H1 (cell line): ENCODE results near the gene RANBP17. TPM values are rescaled to one million over a fixed set of nuclear protein-coding genes. Genes with fewer than 3 reads are reported as not detected.

Experiments used
- CTCF ChIA-PET: fragments of 300-600 bp; sonication (Branson Sonifier 250); formaldehyde crosslinking; loops from one replicate; lab custom pipeline; 2021; ENCODE audit not compliant: partially characterized antibody; lab: Charles Lee
- POLR2A ChIA-PET: fragments of 300-600 bp; sonication (Branson Sonifier 250); formaldehyde crosslinking; loops from one replicate; lab custom pipeline; 2021; ENCODE audit warnings: inconsistent platforms; ENCODE audit not compliant: partially characterized antibody; lab: Charles Lee
- DNase-seq, 2 experiments: peaks; one replicate each; pipeline versions ENCODE4 v3.0.0 to v3.0.0-alpha.2; 2010 to 2022; ENCODE audit warnings: low spot score in 2 of 2, low read depth in 1 of 2, mixed read lengths in 1 of 2
- FAIRE-seq: peaks from 2 replicates; lab custom pipeline; 2011; peaks lifted over from hg19 to GRCh38; lab: Jason Lieb, UNC
- H2AFZ ChIP-seq: 2 replicates; pipeline ENCODE4 v1.8.1; 2012; ENCODE audit warnings: low read length, inconsistent platforms
- H2AK5ac ChIP-seq: 2 replicates; pipeline ENCODE4 v1.6.1; 2013; ENCODE audit warnings: low read depth, low read length
- H2BK120ac ChIP-seq: replicated peaks from 2 replicates; pipeline ENCODE3; 2013; ENCODE audit warnings: low read depth, low read length, inconsistent platforms
- H2BK12ac ChIP-seq: 2 replicates; pipeline ENCODE4 v1.6.1; 2013; ENCODE audit warnings: low read depth, low read length
- H2BK15ac ChIP-seq: 2 replicates; pipeline ENCODE4 v1.6.1; 2013; ENCODE audit warnings: low read length
- H2BK20ac ChIP-seq: 2 replicates; pipeline ENCODE4 v1.6.1; 2013; ENCODE audit warnings: low read length
- H2BK5ac ChIP-seq: 2 replicates; pipeline ENCODE4 v1.6.1; 2013; ENCODE audit warnings: low read depth, low read length
- H3K14ac ChIP-seq: 2 replicates; pipeline ENCODE4 v1.6.1; 2013; ENCODE audit warnings: inconsistent platforms; ENCODE audit not compliant: insufficient read length
- H3K18ac ChIP-seq: 2 replicates; pipeline ENCODE4 v1.6.1; 2013; ENCODE audit warnings: low read length; ENCODE audit errors: extremely low read depth
- H3K23ac ChIP-seq: 2 replicates; pipeline ENCODE4 v1.6.1; 2013; ENCODE audit warnings: inconsistent platforms; ENCODE audit not compliant: insufficient read length
- H3K23me2 ChIP-seq: 2 replicates; pipeline ENCODE4 v1.6.1; 2013; ENCODE audit warnings: low read depth, low read length
- H3K27ac ChIP-seq: 2 replicates; pipeline ENCODE4 v1.6.1; 2011; ENCODE audit warnings: low read depth, low read length, inconsistent platforms
- H3K27me3 ChIP-seq, 4 experiments: replicated peaks in 1 of 4; 1 replicate in 1 of 4; 2 replicates in 3 of 4; pipeline versions ENCODE4 v1.6.1 to v1.8.1; 2011 to 2013; ENCODE audit warnings: low read length in 3 of 4, mild to moderate bottlenecking in 3 of 4, inconsistent platforms in 2 of 4, mixed read lengths in 2 of 4, moderate library complexity in 1 of 4; ENCODE audit not compliant: control insufficient read depth in 3 of 4, insufficient read depth in 3 of 4; ENCODE audit errors: extremely low read depth in 1 of 4
- H3K36me3 ChIP-seq, 4 experiments: 2 replicates each; pipeline versions ENCODE4 v1.6.1 to v1.8.1; 2011 to 2013; ENCODE audit warnings: mild to moderate bottlenecking in 4 of 4, low read length in 3 of 4, moderate library complexity in 2 of 4, control low read depth in 1 of 4, inconsistent platforms in 1 of 4; ENCODE audit not compliant: insufficient read depth in 4 of 4, control insufficient read depth in 2 of 4
- H3K4ac ChIP-seq: replicated peaks from 2 replicates; pipeline ENCODE3; 2013; ENCODE audit warnings: low read length, low read depth, mixed read lengths, inconsistent platforms; ENCODE audit not compliant: insufficient read length
- H3K4me1 ChIP-seq, 4 experiments: replicated peaks in 1 of 4; 1 replicate in 1 of 4; 2 replicates in 3 of 4; pipeline versions ENCODE4 v1.6.1 to v1.8.1; 2011 to 2013; ENCODE audit warnings: low read length in 3 of 4, inconsistent platforms in 2 of 4, mixed read lengths in 1 of 4; ENCODE audit not compliant: insufficient read depth in 4 of 4, control insufficient read depth in 3 of 4
- H3K4me2 ChIP-seq, 2 experiments: 2 replicates each; pipeline versions ENCODE4 v1.6.1 to v1.8.1; 2011 to 2013; ENCODE audit warnings: low read depth in 2 of 2, low read length in 2 of 2, control low read depth in 1 of 2, inconsistent platforms in 1 of 2, mild to moderate bottlenecking in 1 of 2; ENCODE audit not compliant: insufficient read depth in 1 of 2
- H3K4me3 ChIP-seq, 4 experiments: fragments of 200-600, 300-600 bp in 1 of 4; sonication (generic), shearing (Covaris generic), sonication (Bioruptor Twin) in 1 of 4; 2 replicates each; pipeline versions ENCODE4 v1.5.1 to v1.8.1; 2011 to 2016; ENCODE audit warnings: low read length in 4 of 4, low read depth in 3 of 4, control low read depth in 2 of 4, inconsistent platforms in 2 of 4, mild to moderate bottlenecking in 2 of 4, mixed read lengths in 1 of 4, moderate library complexity in 1 of 4; ENCODE audit not compliant: insufficient read depth in 2 of 4; ENCODE audit errors: extremely low read depth in 1 of 4
- H3K56ac ChIP-seq: replicated peaks from 2 replicates; pipeline ENCODE3; 2013; ENCODE audit warnings: low read depth, mild to moderate bottlenecking, mixed read lengths, low read length, inconsistent platforms; ENCODE audit not compliant: insufficient read length
- H3K79me1 ChIP-seq: 2 replicates; pipeline ENCODE4 v1.6.1; 2013; ENCODE audit warnings: low read depth, low read length, control low read depth
- H3K79me2 ChIP-seq, 2 experiments: 2 replicates each; pipeline versions ENCODE4 v1.6.1 to v1.8.1; 2012 to 2013; ENCODE audit warnings: low read length in 2 of 2, mild to moderate bottlenecking in 2 of 2, inconsistent platforms in 1 of 2; ENCODE audit not compliant: insufficient read depth in 2 of 2, control insufficient read depth in 1 of 2
- H3K9ac ChIP-seq, 4 experiments: replicated peaks in 1 of 4; 1 replicate in 1 of 4; 2 replicates in 3 of 4; pipeline versions ENCODE4 v1.6.1 to v1.8.1; 2011 to 2013; ENCODE audit warnings: low read depth in 3 of 4, low read length in 3 of 4, control low read depth in 2 of 4, mild to moderate bottlenecking in 2 of 4, moderate library complexity in 2 of 4, inconsistent platforms in 1 of 4; ENCODE audit errors: extremely low read depth in 1 of 4
- H3K9me3 ChIP-seq, 2 experiments: 2 replicates each; pipeline versions ENCODE4 v1.6.1 to v1.8.1; 2012 to 2013; ENCODE audit warnings: mild to moderate bottlenecking in 2 of 2, moderate library complexity in 2 of 2, control low read depth in 1 of 2, inconsistent platforms in 1 of 2, low read depth in 1 of 2, low read length in 1 of 2, mixed read lengths in 1 of 2; ENCODE audit not compliant: insufficient read depth in 2 of 2
- H4K20me1 ChIP-seq, 2 experiments: replicated peaks in 1 of 2; 2 replicates each; pipeline versions ENCODE3 to v1.8.1; 2011 to 2013; ENCODE audit warnings: inconsistent platforms in 2 of 2, low read length in 2 of 2, mild to moderate bottlenecking in 1 of 2; ENCODE audit not compliant: insufficient read depth in 2 of 2, control insufficient read depth in 1 of 2
- H4K5ac ChIP-seq: 2 replicates; pipeline ENCODE4 v1.6.1; 2013; ENCODE audit warnings: low read length, low read depth, mixed read lengths, inconsistent platforms; ENCODE audit not compliant: insufficient read length
- H4K8ac ChIP-seq: 2 replicates; pipeline ENCODE4 v1.8.0; 2013; ENCODE audit warnings: mild to moderate bottlenecking, moderate library complexity, low read length, inconsistent platforms; ENCODE audit not compliant: insufficient read depth; ENCODE audit errors: extremely low read depth
- H4K91ac ChIP-seq: replicated peaks from 2 replicates; pipeline ENCODE3; 2013; ENCODE audit warnings: low read length, mixed read lengths, inconsistent platforms; ENCODE audit not compliant: insufficient read length
- ASH2L ChIP-seq: fragments of 200-600, 300-600 bp; sonication (generic); IDR thresholded peaks from one replicate; pipeline ENCODE4 v1.7.1; 2017; ENCODE audit warnings: low read length
- BRCA1 ChIP-seq: IDR thresholded peaks from 2 replicates; pipeline ENCODE4 v1.6.1; 2012; ENCODE audit warnings: low read depth, low read length, improper control_type of control experiment
- CBX5 ChIP-seq: fragments of 300-800, 300-1000 bp; sonication (generic); IDR thresholded peaks from 2 replicates; pipeline ENCODE4 v1.7.1; 2016; ENCODE audit warnings: antibody characterized with exemption, low read length, low read depth
- CREB1 ChIP-seq: IDR thresholded peaks from 2 replicates; pipeline ENCODE4 v1.6.1; 2012; ENCODE audit warnings: inconsistent platforms
- EGR1 ChIP-seq: IDR thresholded peaks from 2 replicates; pipeline ENCODE4 v1.6.1; 2011; ENCODE audit warnings: low read depth, low read length, borderline replicate concordance
- HDAC6 ChIP-seq: IDR thresholded peaks from one replicate; pipeline ENCODE4 v1.7.1; 2012; ENCODE audit warnings: low read depth, mild to moderate bottlenecking, inconsistent platforms, low read length, moderate library complexity
- JUND ChIP-seq: IDR thresholded peaks from 2 replicates; pipeline ENCODE4 v1.6.1; 2011; ENCODE audit warnings: mild to moderate bottlenecking, improper control_type of control experiment, low read length
- KDM5A ChIP-seq: fragments of 200-600 bp; IDR thresholded peaks from 2 replicates; pipeline ENCODE4 v1.7.1; 2012; ENCODE audit warnings: mild to moderate bottlenecking, low read length, inconsistent platforms, mixed read lengths
- NANOG ChIP-seq: IDR thresholded peaks from 2 replicates; pipeline ENCODE4 v1.6.1; 2011; ENCODE audit warnings: low read length, low read depth, mild to moderate bottlenecking, inconsistent platforms; ENCODE audit not compliant: insufficient read depth, poor library complexity, severe bottlenecking
- SIN3A ChIP-seq, 2 experiments: IDR thresholded peaks in 1 of 2; conservative IDR thresholded peaks in 1 of 2; 2 replicates each; pipeline ENCODE4 v1.6.1; 2011 to 2012; ENCODE audit warnings: low read length in 2 of 2, improper control_type of control experiment in 1 of 2, low read depth in 1 of 2, mild to moderate bottlenecking in 1 of 2
- SIX5 ChIP-seq: IDR thresholded peaks from 2 replicates; pipeline ENCODE4 v1.6.1; 2011; ENCODE audit warnings: mild to moderate bottlenecking, low read depth, low read length
- SP4 ChIP-seq: IDR thresholded peaks from 2 replicates; pipeline ENCODE4 v1.6.1; 2012; ENCODE audit warnings: low read length, inconsistent platforms
- YY1 ChIP-seq: IDR thresholded peaks from 2 replicates; pipeline ENCODE4 v1.6.1; 2011; ENCODE audit warnings: low read depth, mild to moderate bottlenecking, low read length
- WGBS, 2 experiments: shearing (Covaris generic) in 1 of 2; methylation state at CpG; one replicate each; pipeline versions ENCODE4 v1.1.6 to v1.1.7; 2013 to 2015; ENCODE audit warnings: low lambda C conversion rate in 2 of 2, mixed read lengths in 2 of 2, inconsistent platforms in 1 of 2, low coverage in 1 of 2, missing lambda C conversion rate in 1 of 2; ENCODE audit not compliant: insufficient replicate concordance in 2 of 2, insufficient coverage in 1 of 2, insufficient read length in 1 of 2; ENCODE audit errors: extremely low coverage in 1 of 2, missing lambda C conversion rate in 1 of 2; 5-methylcytosine and 5-hydroxymethylcytosine counted together
- polyA plus RNA-seq, 7 experiments: library from polyadenylated mRNA; depleted of rRNA in 3 of 7; stranded (reverse) in 5 of 7; unstranded in 2 of 7; fragments of >200 nt in 5 of 7; fragments of 200-250 nt in 2 of 7; gene quantifications; 1 replicate in 5 of 7; 2 replicates in 1 of 7; 4 replicates in 1 of 7; pipeline versions ENCODE4 v1.2.1 to v1.2.3, GENCODE V29; 2011 to 2013; ENCODE audit warnings: missing spikeins in 2 of 7, mixed read lengths in 2 of 7
- total RNA-seq: library from RNA; stranded (reverse); fragmentation: NEBNext Ultra II Directional; extraction: Animal tissue kit (Norgen Biotek cat#: 25700); gene quantifications from 2 replicates; pipeline ENCODE4 v1.2.1, GENCODE V29; 2021
- TF ChIP-seq, protein P1 (sequence below): IDR thresholded peaks from 2 replicates; pipeline ENCODE4 v1.6.1; 2011; ENCODE audit warnings: low read depth, mild to moderate bottlenecking, low read length; ENCODE audit not compliant: insufficient read depth

RANBP17 gene
- total and polyA plus RNA-seq, 2 of the 8 experiments (the other 6 are each of a cell fraction or from before 2014, with no cell fraction given): 8.6 to 21.3 TPM

DNA sequence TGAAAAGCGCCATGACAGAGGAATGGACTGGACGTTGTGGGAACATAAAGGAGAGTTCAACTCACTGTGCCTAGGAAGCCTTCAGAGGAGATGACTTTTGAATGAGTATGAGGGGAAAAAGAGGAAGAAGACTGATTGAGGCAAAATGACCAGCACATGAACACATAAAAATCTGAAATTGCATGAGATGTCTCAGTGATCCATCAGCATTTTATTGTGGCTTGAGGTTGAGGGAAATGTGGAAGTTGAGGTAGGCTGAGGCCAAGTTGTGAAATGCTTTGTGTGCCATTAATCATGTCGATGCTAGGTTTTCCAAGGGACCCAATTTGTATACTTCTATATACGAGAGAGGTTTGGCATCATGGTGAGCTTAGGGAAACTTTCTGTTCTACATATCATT lies 306.4 kb downstream of the RANBP17 start:
- H4K5ac ChIP-seq: no peak overlapping the region
- no peak overlapping the region for H3K23ac ChIP-seq
- no peaks in the 10 kb centered on the region for H3K36me3 ChIP-seq
- no peak overlapping the region for H3K14ac ChIP-seq
- H4K91ac ChIP-seq: no peak overlapping the region
- no peaks in the 10 kb centered on the region for H3K23me2 ChIP-seq
- H2BK12ac ChIP-seq: no peak overlapping the region
- TF ChIP-seq SIN3A (conservative IDR thresholded peaks at IDR 0.05 in 1 of 2, IDR thresholded peaks at IDR 0.05 in 1 of 2; ENCODE audit: low read depth in 1 of 2, low read length in 2 of 2) (no peak), NANOG (no peak), JUND (no peak), YY1 (no peak), SP4 (no peak), SIX5 (no peak), CBX5 (no peak), HDAC6 (no peak), KDM5A (no peak), EGR1 (no peak), BRCA1 (no peak), CREB1 (no peak), ASH2L (no peak)
- TF ChIP-seq, protein P1, sequence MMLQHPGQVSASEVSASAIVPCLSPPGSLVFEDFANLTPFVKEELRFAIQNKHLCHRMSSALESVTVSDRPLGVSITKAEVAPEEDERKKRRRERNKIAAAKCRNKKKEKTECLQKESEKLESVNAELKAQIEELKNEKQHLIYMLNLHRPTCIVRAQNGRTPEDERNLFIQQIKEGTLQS: no peak
- H3K79me1 ChIP-seq: no peaks in the 10 kb centered on the region
- no peak overlapping the region for H2BK120ac ChIP-seq
- POLR2A ChIA-PET: no interaction called here
- no peaks in the 10 kb centered on the region for H3K9me3 ChIP-seq
- H4K8ac ChIP-seq: no peak overlapping the region
- no peak overlapping the region for H3K27ac ChIP-seq
- CTCF ChIA-PET: interaction anchor here (1.1 to 1.5 kb wide), 2 partner anchors 22 to 477 kb away, joined by 3 to 4 read pairs; no protein-coding TSS in a partner anchor
- no peak overlapping the region for H3K9ac ChIP-seq
- H3K79me2 ChIP-seq: no peaks in the 10 kb centered on the region
- no peak overlapping the region for H2BK20ac ChIP-seq
- H3K4me2 ChIP-seq: no peak overlapping the region
- H3K4me1 ChIP-seq: peaks cover 0 to 2% (median 0%) of the 10 kb centered on the region in 4 experiments; a peak in 1 of 7 replicates
- no peak overlapping the region for H3K4me3 ChIP-seq
- no peak overlapping the region for H2BK5ac ChIP-seq
- peak; percentile 28 for FAIRE-seq
- 86% methylated on average over 4 of the region's 4 CpGs; no CpG with 5 or more reads in 1 of the 2 experiments for WGBS, 2 experiments
- H3K4ac ChIP-seq: no peak overlapping the region
- no peaks in the 10 kb centered on the region for H3K27me3 ChIP-seq
- no peak overlapping the region for H3K56ac ChIP-seq
- no peak overlapping the region for H2BK15ac ChIP-seq
- no peaks in the 10 kb centered on the region for H4K20me1 ChIP-seq
- no peak overlapping the region for H2AFZ ChIP-seq
- H3K18ac ChIP-seq: no peak overlapping the region
- no peak for DNase-seq
- no peak overlapping the region for H2AK5ac ChIP-seq
